PC-9 (cell line): ENCODE results near the gene LCMT2. TPM values are rescaled to one million over a fixed set of nuclear protein-coding genes. Genes with fewer than 3 reads are reported as not detected.

Source experiments
- BruUV-seq: library from RNA; stranded (reverse); fragments of 400-500 nt; replicated peaks from 2 replicates; lab custom pipeline; 2021; lab: Mats Ljungman, UMichigan
- CTCF ChIA-PET: fragments of 300-600 bp; sonication (Branson Sonifier 250); formaldehyde crosslinking; loops from one replicate; lab custom pipeline; 2022; ENCODE audit warnings: antibody characterized with exemption; lab: Charles Lee
- POLR2A ChIA-PET: fragments of 300-600 bp; sonication (Branson Sonifier 250); formaldehyde crosslinking; loops from one replicate; lab custom pipeline; 2022; ENCODE audit warnings: antibody characterized with exemption; ENCODE audit not compliant: unreplicated experiment; lab: Charles Lee
- DNase-seq, 2 experiments: peaks; one replicate each; pipeline versions ENCODE4 v3.0.0 to v3.0.0-alpha.2; 2015 to 2022; ENCODE audit warnings: mixed read lengths in 1 of 2
- H2AFZ ChIP-seq: fragments of 200-600 bp; sonication (generic); 2 replicates; pipeline ENCODE4 v1.8.1; 2017; ENCODE audit warnings: antibody characterized with exemption
- H3F3A ChIP-seq: fragments of 200-600 bp; sonication (generic); 2 replicates; pipeline ENCODE4 v1.8.1; 2017; ENCODE audit warnings: antibody characterized with exemption, mild to moderate bottlenecking, low read depth; ENCODE audit not compliant: insufficient read depth
- H3K27ac ChIP-seq: fragments of 200-600 bp; sonication (generic); 2 replicates; pipeline ENCODE4 v1.6.1; 2016; ENCODE audit warnings: mixed run types
- H3K27me3 ChIP-seq: fragments of 200-600 bp; sonication (generic); 2 replicates; pipeline ENCODE4 v1.6.1; 2016; ENCODE audit warnings: low read depth, mixed run types; ENCODE audit not compliant: insufficient read depth
- H3K36me3 ChIP-seq: fragments of 200-600 bp; sonication (generic); 2 replicates; pipeline ENCODE4 v1.6.1; 2016; ENCODE audit warnings: low read depth, mixed run types
- H3K4me1 ChIP-seq: fragments of 200-600 bp; sonication (generic); replicated peaks from 2 replicates; pipeline ENCODE4 v1.6.1; 2016; ENCODE audit warnings: mixed run types; ENCODE audit not compliant: insufficient read depth
- H3K4me2 ChIP-seq: fragments of 200-600 bp; sonication (generic); 2 replicates; pipeline ENCODE4 v1.6.1; 2017; ENCODE audit warnings: mixed run types
- H3K4me3 ChIP-seq: fragments of 200-600 bp; sonication (generic); 2 replicates; pipeline ENCODE4 v1.6.1; 2016; ENCODE audit warnings: mixed run types
- H3K79me2 ChIP-seq: fragments of 200-600 bp; sonication (generic); 2 replicates; pipeline ENCODE4 v1.6.1; 2017; ENCODE audit warnings: low read depth, mixed run types
- H3K9me2 ChIP-seq: fragments of 200-600 bp; sonication (generic); 2 replicates; pipeline ENCODE4 v1.8.1; 2017; ENCODE audit warnings: mild to moderate bottlenecking; ENCODE audit not compliant: insufficient read depth
- H3K9me3 ChIP-seq: fragments of 200-600 bp; sonication (generic); 2 replicates; pipeline ENCODE4 v1.8.1; 2016; ENCODE audit warnings: low read depth; ENCODE audit not compliant: insufficient read depth
- H4K20me1 ChIP-seq: fragments of 200-600 bp; sonication (generic); 2 replicates; pipeline ENCODE4 v1.8.1; 2017; ENCODE audit not compliant: insufficient read depth
- EZH2 ChIP-seq: fragments of 200-600 bp; sonication (generic); IDR thresholded peaks from 2 replicates; pipeline ENCODE4 v1.8.0; 2017; ENCODE audit warnings: antibody characterized with exemption, low read depth
- intact Hi-C: fragments of 100-400 bp; cut with micrococcal nuclease; formaldehyde crosslinking; loops from one replicate; pipeline ENCODE4 v1.10.0; 2022; ENCODE audit not compliant: unreplicated experiment
- total RNA-seq: library from RNA; stranded (reverse); gene quantifications from 2 replicates; pipeline ENCODE4 v1.2.3, GENCODE V29; 2021
- TF ChIP-seq, protein P1 (sequence below): fragments of 200-600 bp; sonication (generic); conservative IDR thresholded peaks from 2 replicates; pipeline ENCODE4 v1.6.1; 2017; ENCODE audit warnings: mixed run types, antibody characterized with exemption, mild to moderate bottlenecking, moderate library complexity

LCMT2 gene
- total RNA-seq, 1 experiment from 2014 or later, result 4.7 TPM

DNA sequence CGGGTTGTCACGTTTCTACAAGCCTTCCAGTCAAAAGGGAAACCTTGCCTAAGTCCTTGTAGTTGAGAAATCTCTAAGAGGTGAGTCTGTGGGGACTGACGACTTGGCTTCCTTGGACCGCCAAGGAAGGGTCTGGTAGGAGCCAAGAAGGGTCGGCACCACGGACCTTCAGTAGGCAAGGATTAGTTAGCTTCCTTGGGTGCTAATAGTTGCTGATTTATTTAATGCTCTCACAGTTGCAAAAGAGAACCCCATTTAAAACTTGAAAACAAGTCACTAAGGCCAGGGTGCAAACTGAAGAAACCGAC lies 361 bp upstream of the LCMT2 start:
- no peaks in the 10 kb centered on the region for H3K36me3 ChIP-seq
- TF ChIP-seq EZH2, result no peak
- TF ChIP-seq, protein P1, sequence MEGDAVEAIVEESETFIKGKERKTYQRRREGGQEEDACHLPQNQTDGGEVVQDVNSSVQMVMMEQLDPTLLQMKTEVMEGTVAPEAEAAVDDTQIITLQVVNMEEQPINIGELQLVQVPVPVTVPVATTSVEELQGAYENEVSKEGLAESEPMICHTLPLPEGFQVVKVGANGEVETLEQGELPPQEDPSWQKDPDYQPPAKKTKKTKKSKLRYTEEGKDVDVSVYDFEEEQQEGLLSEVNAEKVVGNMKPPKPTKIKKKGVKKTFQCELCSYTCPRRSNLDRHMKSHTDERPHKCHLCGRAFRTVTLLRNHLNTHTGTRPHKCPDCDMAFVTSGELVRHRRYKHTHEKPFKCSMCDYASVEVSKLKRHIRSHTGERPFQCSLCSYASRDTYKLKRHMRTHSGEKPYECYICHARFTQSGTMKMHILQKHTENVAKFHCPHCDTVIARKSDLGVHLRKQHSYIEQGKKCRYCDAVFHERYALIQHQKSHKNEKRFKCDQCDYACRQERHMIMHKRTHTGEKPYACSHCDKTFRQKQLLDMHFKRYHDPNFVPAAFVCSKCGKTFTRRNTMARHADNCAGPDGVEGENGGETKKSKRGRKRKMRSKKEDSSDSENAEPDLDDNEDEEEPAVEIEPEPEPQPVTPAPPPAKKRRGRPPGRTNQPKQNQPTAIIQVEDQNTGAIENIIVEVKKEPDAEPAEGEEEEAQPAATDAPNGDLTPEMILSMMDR, result no peak
- H3K27ac ChIP-seq, result no peak overlapping the region
- peak overlapping the region; percentile 85 for H3K4me2 ChIP-seq
- no peaks in the 10 kb centered on the region; the same call in 1 of the 2 replicates for H4K20me1 ChIP-seq
- no peaks in the 10 kb centered on the region for H3K27me3 ChIP-seq
- intact Hi-C loops, result no loop called here
- ChIA-PET POLR2A (no interaction called here), CTCF (no interaction called here)
- peak overlapping the region; percentile 96 for H2AFZ ChIP-seq
- peak overlapping the region; percentile 86 for H3K4me3 ChIP-seq
- H3K79me2 ChIP-seq, result peaks cover 19% of the 10 kb centered on the region
- H3K9me3 ChIP-seq, result no peaks in the 10 kb centered on the region
- DNase-seq, result no peak
- TSS peak; percentile 90 for BruUV-seq
- H3F3A ChIP-seq, result no peaks in the 10 kb centered on the region
- peaks cover 17% of the 10 kb centered on the region for H3K4me1 ChIP-seq
- no peaks in the 10 kb centered on the region for H3K9me2 ChIP-seq

DNA sequence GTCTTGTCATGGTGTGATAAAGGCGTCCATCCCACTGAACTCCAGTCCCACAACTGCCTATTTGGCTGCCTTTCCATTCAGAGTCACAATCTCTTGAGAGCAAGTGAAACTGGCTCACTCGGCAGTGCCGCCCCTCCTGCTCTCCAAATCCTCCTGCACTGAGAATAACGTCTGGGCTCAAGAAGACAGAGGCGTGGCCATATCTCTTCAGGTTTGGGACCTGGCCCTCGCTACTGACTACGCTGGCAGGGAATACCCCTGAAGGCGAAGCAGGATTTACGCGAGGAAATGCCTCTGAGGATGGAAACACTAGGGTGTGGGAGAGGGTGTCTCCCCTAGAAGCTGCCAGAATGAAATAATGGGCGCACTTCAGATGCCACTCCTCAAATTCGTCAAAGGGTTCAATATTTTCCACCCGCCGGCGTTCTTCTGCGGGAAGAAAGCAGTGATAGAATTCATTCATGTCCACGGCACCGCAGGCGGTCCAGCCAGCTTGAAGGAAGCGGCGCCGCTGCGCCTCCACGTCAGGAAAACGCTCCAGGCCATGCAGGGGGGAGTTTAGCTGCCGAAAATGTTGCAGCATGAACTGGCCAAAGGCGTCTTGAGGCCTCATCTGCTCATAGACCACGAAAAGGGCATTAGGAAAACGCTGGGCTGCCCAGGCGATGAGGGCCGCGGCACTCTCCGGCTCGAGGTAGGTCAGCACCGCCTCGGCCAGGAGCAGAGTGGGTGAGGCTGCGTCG lies 985 bp downstream of the LCMT2 start:
- no peak for DNase-seq
- Histone ChIP-seq H3K4me3 (peak overlapping the region; percentile 86), H3K4me2 (peak overlapping the region; percentile 85), H3K27ac (peak overlapping the region; percentile 62), H3K4me1 (peaks cover 17% of the 10 kb centered on the region), H2AFZ (peak overlapping the region; percentile 96), H3K27me3 (no peaks in the 10 kb centered on the region), H3K9me3 (no peaks in the 10 kb centered on the region), H3F3A (no peaks in the 10 kb centered on the region), H3K36me3 (no peaks in the 10 kb centered on the region), H3K79me2 (peaks cover 19% of the 10 kb centered on the region), H3K9me2 (no peaks in the 10 kb centered on the region), H4K20me1 (no peaks in the 10 kb centered on the region; the same call in 1 of the 2 replicates)
- TF ChIP-seq, protein P1, result no peak
- TF ChIP-seq EZH2, result no peak
- ChIA-PET CTCF (no interaction called here), POLR2A (interaction anchor here (0.7 kb wide), 1 partner anchor 105 kb away, joined by 7 read pairs; no protein-coding TSS in a partner anchor)
- intact Hi-C loops, result no loop called here
- no TSS peak for BruUV-seq

GRCh38 chr15:43325039-43325684 lies 5.2 kb downstream of the LCMT2 start:
- TF ChIP-seq EZH2, result no peak
- TF ChIP-seq, protein P1, result no peak
- DNase-seq, result no peak
- CTCF ChIA-PET, result no interaction called here
- Histone ChIP-seq H3K36me3 (no peaks in the 10 kb centered on the region), H3K79me2 (peaks cover 19% of the 10 kb centered on the region), H3K4me3 (no peak overlapping the region), H3K4me2 (no peak overlapping the region), H3K27me3 (no peaks in the 10 kb centered on the region), H3K27ac (no peak overlapping the region), H3K4me1 (peaks cover 10% of the 10 kb centered on the region), H3K9me3 (no peaks in the 10 kb centered on the region), H2AFZ (no peak overlapping the region), H3F3A (no peaks in the 10 kb centered on the region), H4K20me1 (no peaks in the 10 kb centered on the region; the same call in 1 of the 2 replicates), H3K9me2 (no peaks in the 10 kb centered on the region; the same call in 1 of the 2 replicates)
- intact Hi-C loops, result no loop called here
- BruUV-seq, result no TSS peak
- POLR2A ChIA-PET, result interaction anchor here (0.7 kb wide), 1 partner anchor 238 kb away, joined by 8 read pairs; no protein-coding TSS in a partner anchor
